ENCODE results near the gene NCOR1. TPM values are rescaled to one million over a fixed set of nuclear protein-coding genes. Genes with fewer than 3 reads are reported as not detected.
A peak's percentile ranks its signal among the peaks of the same experiment; 100 is the strongest.

The NCOR1 gene
- total and polyA plus RNA-seq, 9 of the 15 experiments (the other 6 are each of a cell fraction or from before 2014, with no cell fraction given): 20.2 to 66.5 (median 50.9) TPM

DNA sequence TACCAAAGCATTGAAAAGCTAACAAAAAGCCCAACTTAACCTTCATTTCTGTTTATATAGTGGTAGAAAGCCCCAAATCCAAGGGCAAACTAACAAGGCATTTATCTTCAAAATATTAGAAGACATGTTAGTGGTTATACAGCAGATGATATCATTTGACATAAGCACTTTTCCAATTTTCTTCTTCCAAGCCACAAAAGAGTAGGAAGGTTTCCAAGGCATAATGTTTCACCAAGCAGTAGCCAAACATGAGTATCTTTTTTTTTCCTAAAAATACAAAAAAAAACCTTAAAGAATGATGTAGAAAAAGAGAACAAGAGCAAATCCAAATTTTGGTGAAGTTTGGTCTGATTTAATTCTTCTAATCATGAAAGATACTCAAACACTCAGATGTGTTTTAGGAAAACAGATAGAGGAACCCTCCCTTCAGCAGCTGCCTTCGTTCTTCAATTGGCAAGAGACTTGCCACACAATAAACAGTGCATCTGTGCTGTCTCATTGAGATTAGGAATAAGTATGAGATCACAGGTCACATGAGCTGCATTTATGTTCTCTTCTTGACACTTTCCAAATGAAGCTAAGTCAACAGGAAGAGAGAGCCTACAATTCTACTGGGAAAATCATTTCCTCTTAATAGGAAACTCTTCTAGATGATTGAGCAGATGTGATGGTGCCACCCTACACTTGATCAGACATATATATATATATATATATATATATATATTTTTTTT lies 109.0 kb downstream of the NCOR1 start:
- no peaks in the 10 kb centered on the region for H4K20me1 ChIP-seq (replicated peaks; ENCODE audit: control insufficient read depth, insufficient read depth, low read length)
- H3K4me2 ChIP-seq (ENCODE audit: insufficient read depth, low read length): no peak overlapping the region
- WGBS (ENCODE audit: insufficient coverage, low coverage, missing lambda C conversion rate): 0% methylated on average over 1 of the region's 1 CpG
- H3K27me3 ChIP-seq (ENCODE audit: control insufficient read depth in 2 of 2, insufficient read depth in 2 of 2, low read length in 2 of 2): no peaks in the 10 kb centered on the region
- intact Hi-C loops (cut with micrococcal nuclease) (no loop called here), in situ Hi-C loops (cut with MboI) (no loop called here)
- no peaks in the 10 kb centered on the region for H3K9me1 ChIP-seq (ENCODE audit: control insufficient read depth, insufficient read depth, low read length)
- H3K36me3 ChIP-seq (ENCODE audit: control insufficient read depth, insufficient read depth, low read length): peaks cover 28% of the 10 kb centered on the region; the same call in 1 of the 3 replicates
- H3K79me2 ChIP-seq (ENCODE audit: control insufficient read depth, insufficient read depth, low read length): no peaks in the 10 kb centered on the region
- peak in 2 of 4 experiments; percentile 10 to 15 for DNase-seq (ENCODE audit: extremely low read depth in 1 of 4, low spot score in 3 of 4)
- no peak overlapping the region for H3K9ac ChIP-seq (ENCODE audit: insufficient read depth in 1 of 2, low read depth in 2 of 2, low read length in 2 of 2)
- no peak overlapping the region for H2AFZ ChIP-seq (ENCODE audit: low read depth, low read length)
- ChIA-PET POLR2A (interaction anchor here (0.6 kb wide), 1 partner anchor 78 kb away, joined by 3 read pairs; no protein-coding TSS in a partner anchor), CTCF (ENCODE audit: low intra/inter-chr PET ratio) (no interaction called here)
- peak; percentile 42; the same call in 1 of the 3 replicates for ATAC-seq
- FAIRE-seq: peak; percentile 52
- no TSS peak for BruUV-seq (replicated peaks)
- no peak overlapping the region for H3K4me3 ChIP-seq
- peaks cover 0 to 7% of the 10 kb centered on the region in 2 experiments; a peak in 3 of 5 replicates for H3K4me1 ChIP-seq (replicated peaks in 1 of 2; ENCODE audit: control insufficient read depth in 2 of 2, insufficient read depth in 2 of 2, low read length in 2 of 2)
- H3K9me3 ChIP-seq (replicated peaks; ENCODE audit: control insufficient read depth, insufficient read depth, low read depth, low read length): no peaks in the 10 kb centered on the region
- H3K27ac ChIP-seq (ENCODE audit: extremely low read depth, low read depth, low read length): no peak overlapping the region
- TF ChIP-seq SETDB1 (IDR thresholded peaks at IDR 0.05; ENCODE audit: low read length) (no peak), JUND (IDR thresholded peaks at IDR 0.05; ENCODE audit: borderline replicate concordance, low read depth, low read length) (peak; percentile 61; the same call in 1 of the 2 replicates), JUND (tag; IDR thresholded peaks at IDR 0.05; ENCODE audit: borderline replicate concordance, low read depth, low read length) (peak; percentile 70; the same call in 1 of the 3 replicates), BHLHE40 (IDR thresholded peaks at IDR 0.05; ENCODE audit: low read length) (peak; percentile 67), CBX8 (IDR thresholded peaks at IDR 0.05; ENCODE audit: borderline replicate concordance, extremely low read depth, low read depth, low read length, poor library complexity, severe bottlenecking) (no peak), CREB1 (IDR thresholded peaks at IDR 0.05) (no peak), CREB1 (CRISPR knock-in tag; IDR thresholded peaks at IDR 0.05) (no peak), CBFA2T3 (IDR thresholded peaks at IDR 0.05) (peak; percentile 50), ATF7 (IDR thresholded peaks at IDR 0.05) (peak; percentile 58), ELF1 (tag; IDR thresholded peaks at IDR 0.05) (0 out of 2 replicates have a peak, but pooled peaks have one; percentile 16)
- TF ChIP-seq, protein P1, sequence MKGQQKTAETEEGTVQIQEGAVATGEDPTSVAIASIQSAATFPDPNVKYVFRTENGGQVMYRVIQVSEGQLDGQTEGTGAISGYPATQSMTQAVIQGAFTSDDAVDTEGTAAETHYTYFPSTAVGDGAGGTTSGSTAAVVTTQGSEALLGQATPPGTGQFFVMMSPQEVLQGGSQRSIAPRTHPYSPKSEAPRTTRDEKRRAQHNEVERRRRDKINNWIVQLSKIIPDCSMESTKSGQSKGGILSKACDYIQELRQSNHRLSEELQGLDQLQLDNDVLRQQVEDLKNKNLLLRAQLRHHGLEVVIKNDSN (CRISPR knock-in tag; IDR thresholded peaks at IDR 0.05): peak; percentile 27; the same call in 1 of the 2 replicates
- TF ChIP-seq, protein P2, sequence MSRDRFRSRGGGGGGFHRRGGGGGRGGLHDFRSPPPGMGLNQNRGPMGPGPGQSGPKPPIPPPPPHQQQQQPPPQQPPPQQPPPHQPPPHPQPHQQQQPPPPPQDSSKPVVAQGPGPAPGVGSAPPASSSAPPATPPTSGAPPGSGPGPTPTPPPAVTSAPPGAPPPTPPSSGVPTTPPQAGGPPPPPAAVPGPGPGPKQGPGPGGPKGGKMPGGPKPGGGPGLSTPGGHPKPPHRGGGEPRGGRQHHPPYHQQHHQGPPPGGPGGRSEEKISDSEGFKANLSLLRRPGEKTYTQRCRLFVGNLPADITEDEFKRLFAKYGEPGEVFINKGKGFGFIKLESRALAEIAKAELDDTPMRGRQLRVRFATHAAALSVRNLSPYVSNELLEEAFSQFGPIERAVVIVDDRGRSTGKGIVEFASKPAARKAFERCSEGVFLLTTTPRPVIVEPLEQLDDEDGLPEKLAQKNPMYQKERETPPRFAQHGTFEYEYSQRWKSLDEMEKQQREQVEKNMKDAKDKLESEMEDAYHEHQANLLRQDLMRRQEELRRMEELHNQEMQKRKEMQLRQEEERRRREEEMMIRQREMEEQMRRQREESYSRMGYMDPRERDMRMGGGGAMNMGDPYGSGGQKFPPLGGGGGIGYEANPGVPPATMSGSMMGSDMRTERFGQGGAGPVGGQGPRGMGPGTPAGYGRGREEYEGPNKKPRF (IDR thresholded peaks at IDR 0.05; ENCODE audit: low read depth, low read length): no peak
- TF ChIP-seq, protein P3, sequence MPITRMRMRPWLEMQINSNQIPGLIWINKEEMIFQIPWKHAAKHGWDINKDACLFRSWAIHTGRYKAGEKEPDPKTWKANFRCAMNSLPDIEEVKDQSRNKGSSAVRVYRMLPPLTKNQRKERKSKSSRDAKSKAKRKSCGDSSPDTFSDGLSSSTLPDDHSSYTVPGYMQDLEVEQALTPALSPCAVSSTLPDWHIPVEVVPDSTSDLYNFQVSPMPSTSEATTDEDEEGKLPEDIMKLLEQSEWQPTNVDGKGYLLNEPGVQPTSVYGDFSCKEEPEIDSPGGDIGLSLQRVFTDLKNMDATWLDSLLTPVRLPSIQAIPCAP (CRISPR knock-in tag; IDR thresholded peaks at IDR 0.05; ENCODE audit: borderline replicate concordance): no peak
